ENCODE measurements around the gene B3GALT6.

DNA sequence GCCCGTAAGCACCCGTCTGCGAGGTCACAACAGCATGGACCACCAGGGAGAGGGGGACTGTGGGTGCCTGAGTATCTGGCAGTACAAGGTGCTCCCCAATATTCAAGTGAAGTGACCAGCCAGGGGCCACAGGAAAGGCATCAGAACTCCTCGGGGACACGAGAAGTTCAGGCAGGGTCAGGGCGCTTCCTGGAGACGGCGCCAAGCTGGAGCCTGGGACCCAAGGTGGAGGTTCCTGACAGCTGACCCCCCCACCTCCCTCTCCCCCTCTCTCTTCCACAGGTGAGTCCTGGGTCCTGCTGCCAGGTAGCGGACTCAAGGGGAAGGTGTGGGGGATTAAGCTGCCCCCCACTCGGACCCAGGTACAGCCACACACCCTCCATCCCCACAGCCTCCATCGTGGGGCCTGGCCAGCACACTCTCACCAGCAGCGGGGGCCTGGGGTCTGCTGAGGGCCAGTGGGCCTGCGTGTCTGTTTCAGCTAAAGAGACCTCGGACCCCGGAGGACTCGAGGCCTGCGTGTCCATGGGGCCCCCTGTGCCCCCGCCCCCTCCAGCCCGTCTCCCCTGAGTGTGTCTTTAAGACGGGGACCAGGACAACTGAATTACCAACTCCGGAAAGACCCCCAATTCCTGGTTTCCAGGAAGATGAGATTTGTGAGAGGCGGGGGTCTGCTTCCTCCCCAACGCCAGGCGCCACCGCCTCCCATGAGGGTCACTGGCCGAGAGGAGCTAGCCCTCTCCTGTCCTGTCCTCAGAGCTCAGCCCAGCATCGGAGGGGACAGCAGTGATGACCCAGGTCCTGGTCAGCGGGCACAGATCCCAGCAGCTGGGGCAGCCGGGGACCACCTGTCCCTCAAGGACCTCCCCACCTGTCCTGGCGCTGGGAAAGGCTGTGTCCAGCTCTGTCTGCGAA lies 31.8 kb upstream of the B3GALT6 start:
- TF ChIP-seq, protein P1, sequence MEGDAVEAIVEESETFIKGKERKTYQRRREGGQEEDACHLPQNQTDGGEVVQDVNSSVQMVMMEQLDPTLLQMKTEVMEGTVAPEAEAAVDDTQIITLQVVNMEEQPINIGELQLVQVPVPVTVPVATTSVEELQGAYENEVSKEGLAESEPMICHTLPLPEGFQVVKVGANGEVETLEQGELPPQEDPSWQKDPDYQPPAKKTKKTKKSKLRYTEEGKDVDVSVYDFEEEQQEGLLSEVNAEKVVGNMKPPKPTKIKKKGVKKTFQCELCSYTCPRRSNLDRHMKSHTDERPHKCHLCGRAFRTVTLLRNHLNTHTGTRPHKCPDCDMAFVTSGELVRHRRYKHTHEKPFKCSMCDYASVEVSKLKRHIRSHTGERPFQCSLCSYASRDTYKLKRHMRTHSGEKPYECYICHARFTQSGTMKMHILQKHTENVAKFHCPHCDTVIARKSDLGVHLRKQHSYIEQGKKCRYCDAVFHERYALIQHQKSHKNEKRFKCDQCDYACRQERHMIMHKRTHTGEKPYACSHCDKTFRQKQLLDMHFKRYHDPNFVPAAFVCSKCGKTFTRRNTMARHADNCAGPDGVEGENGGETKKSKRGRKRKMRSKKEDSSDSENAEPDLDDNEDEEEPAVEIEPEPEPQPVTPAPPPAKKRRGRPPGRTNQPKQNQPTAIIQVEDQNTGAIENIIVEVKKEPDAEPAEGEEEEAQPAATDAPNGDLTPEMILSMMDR (IDR thresholded peaks at IDR 0.05; ENCODE audit: insufficient read depth, low read length), result no peak
- no peak for TF ChIP-seq POLR2AphosphoS5 (IDR thresholded peaks at IDR 0.05; ENCODE audit: low read depth)
- TF ChIP-seq, protein P2, sequence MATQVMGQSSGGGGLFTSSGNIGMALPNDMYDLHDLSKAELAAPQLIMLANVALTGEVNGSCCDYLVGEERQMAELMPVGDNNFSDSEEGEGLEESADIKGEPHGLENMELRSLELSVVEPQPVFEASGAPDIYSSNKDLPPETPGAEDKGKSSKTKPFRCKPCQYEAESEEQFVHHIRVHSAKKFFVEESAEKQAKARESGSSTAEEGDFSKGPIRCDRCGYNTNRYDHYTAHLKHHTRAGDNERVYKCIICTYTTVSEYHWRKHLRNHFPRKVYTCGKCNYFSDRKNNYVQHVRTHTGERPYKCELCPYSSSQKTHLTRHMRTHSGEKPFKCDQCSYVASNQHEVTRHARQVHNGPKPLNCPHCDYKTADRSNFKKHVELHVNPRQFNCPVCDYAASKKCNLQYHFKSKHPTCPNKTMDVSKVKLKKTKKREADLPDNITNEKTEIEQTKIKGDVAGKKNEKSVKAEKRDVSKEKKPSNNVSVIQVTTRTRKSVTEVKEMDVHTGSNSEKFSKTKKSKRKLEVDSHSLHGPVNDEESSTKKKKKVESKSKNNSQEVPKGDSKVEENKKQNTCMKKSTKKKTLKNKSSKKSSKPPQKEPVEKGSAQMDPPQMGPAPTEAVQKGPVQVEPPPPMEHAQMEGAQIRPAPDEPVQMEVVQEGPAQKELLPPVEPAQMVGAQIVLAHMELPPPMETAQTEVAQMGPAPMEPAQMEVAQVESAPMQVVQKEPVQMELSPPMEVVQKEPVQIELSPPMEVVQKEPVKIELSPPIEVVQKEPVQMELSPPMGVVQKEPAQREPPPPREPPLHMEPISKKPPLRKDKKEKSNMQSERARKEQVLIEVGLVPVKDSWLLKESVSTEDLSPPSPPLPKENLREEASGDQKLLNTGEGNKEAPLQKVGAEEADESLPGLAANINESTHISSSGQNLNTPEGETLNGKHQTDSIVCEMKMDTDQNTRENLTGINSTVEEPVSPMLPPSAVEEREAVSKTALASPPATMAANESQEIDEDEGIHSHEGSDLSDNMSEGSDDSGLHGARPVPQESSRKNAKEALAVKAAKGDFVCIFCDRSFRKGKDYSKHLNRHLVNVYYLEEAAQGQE (IDR thresholded peaks at IDR 0.05; ENCODE audit: insufficient replicate concordance, low read depth), result no peak
- no peak for TF ChIP-seq GABPA (IDR thresholded peaks at IDR 0.05; ENCODE audit: low read depth)
- no peak for TF ChIP-seq SPI1 (IDR thresholded peaks at IDR 0.05; ENCODE audit: borderline replicate concordance, low read depth)

All from HL-60 (cell line).